Measurements from ENCODE around the gene GUK1.

Gene GUK1

DNA sequence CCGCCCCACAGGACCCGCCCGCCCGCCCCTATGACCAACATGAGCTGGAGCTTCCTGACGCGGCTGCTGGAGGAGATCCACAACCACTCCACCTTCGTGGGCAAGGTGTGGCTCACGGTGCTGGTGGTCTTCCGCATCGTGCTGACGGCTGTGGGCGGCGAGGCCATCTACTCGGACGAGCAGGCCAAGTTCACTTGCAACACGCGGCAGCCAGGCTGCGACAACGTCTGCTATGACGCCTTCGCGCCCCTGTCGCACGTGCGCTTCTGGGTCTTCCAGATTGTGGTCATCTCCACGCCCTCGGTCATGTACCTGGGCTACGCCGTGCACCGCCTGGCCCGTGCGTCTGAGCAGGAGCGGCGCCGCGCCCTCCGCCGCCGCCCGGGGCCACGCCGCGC lies 17.6 kb downstream of the GUK1 start:
- DNase-seq (ENCODE audit: low spot score): no peak
- in situ Hi-C loops (cut with MboI; ENCODE audit: low sequenced_read_pairs, unreplicated experiment): no loop called here
- TF ChIP-seq, protein P1, sequence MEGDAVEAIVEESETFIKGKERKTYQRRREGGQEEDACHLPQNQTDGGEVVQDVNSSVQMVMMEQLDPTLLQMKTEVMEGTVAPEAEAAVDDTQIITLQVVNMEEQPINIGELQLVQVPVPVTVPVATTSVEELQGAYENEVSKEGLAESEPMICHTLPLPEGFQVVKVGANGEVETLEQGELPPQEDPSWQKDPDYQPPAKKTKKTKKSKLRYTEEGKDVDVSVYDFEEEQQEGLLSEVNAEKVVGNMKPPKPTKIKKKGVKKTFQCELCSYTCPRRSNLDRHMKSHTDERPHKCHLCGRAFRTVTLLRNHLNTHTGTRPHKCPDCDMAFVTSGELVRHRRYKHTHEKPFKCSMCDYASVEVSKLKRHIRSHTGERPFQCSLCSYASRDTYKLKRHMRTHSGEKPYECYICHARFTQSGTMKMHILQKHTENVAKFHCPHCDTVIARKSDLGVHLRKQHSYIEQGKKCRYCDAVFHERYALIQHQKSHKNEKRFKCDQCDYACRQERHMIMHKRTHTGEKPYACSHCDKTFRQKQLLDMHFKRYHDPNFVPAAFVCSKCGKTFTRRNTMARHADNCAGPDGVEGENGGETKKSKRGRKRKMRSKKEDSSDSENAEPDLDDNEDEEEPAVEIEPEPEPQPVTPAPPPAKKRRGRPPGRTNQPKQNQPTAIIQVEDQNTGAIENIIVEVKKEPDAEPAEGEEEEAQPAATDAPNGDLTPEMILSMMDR (IDR thresholded peaks at IDR 0.05; ENCODE audit: borderline replicate concordance, control extremely low read depth, extremely low read depth, insufficient read depth, missing control alignments): no peak

DNA sequence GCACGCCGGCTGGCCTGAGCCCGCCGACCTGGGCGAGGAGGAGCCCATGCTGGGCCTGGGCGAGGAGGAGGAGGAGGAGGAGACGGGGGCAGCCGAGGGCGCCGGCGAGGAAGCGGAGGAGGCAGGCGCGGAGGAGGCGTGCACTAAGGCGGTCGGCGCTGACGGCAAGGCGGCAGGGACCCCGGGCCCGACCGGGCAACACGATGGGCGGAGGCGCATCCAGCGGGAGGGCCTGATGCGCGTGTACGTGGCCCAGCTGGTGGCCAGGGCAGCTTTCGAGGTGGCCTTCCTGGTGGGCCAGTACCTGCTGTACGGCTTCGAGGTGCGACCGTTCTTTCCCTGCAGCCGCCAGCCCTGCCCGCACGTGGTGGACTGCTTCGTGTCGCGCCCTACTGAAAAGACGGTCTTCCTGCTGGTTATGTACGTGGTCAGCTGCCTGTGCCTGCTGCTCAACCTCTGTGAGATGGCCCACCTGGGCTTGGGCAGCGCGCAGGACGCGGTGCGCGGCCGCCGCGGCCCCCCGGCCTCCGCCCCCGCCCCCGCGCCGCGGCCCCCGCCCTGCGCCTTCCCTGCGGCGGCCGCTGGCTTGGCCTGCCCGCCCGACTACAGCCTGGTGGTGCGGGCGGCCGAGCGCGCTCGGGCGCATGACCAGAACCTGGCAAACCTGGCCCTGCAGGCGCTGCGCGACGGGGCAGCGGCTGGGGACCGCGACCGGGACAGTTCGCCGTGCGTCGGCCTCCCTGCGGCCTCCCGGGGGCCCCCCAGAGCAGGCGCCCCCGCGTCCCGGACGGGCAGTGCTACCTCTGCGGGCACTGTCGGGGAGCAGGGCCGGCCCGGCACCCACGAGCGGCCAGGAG lies 18.3 kb downstream of the GUK1 start:
- DNase-seq (ENCODE audit: low spot score): no peak
- in situ Hi-C loops (cut with MboI; ENCODE audit: low sequenced_read_pairs, unreplicated experiment): no loop called here
- TF ChIP-seq, protein P1 (IDR thresholded peaks at IDR 0.05; ENCODE audit: borderline replicate concordance, control extremely low read depth, extremely low read depth, insufficient read depth, missing control alignments): no peak

DNA sequence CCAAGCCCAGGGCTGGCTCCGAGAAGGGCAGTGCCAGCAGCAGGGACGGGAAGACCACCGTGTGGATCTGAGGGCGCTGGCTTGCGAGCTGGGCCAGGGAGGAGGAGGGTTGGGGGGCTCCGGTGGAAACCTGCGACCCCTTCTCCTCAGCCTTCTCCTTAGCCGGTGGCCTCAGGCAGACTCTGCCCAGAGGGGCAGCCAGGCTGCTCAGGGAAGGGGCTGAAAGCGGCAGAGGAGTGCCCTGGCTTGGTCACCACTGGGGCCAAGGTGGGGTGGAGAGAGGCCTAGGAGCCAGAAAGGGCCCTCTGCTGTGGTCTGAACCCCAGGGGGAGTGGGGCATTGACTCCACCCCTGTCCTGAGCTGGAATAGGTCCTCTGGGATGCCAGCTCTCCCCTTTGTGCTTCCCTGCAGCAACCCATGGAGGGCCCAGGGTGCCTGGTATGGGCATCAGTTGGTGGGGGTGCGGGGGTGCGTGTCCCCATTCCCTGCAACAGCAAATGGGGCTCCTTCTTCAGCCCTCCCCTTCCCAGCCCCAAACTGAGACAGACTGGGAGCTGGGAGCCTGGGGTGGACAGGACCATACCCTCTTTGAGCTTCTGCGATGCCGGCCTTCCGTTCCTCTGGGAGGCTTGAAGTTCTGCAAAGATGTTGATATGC lies 19.1 kb downstream of the GUK1 start:
- DNase-seq (ENCODE audit: low spot score): no peak
- in situ Hi-C loops (cut with MboI; ENCODE audit: low sequenced_read_pairs, unreplicated experiment): no loop called here
- TF ChIP-seq, protein P1 (IDR thresholded peaks at IDR 0.05; ENCODE audit: borderline replicate concordance, control extremely low read depth, extremely low read depth, insufficient read depth, missing control alignments): no peak

DNA sequence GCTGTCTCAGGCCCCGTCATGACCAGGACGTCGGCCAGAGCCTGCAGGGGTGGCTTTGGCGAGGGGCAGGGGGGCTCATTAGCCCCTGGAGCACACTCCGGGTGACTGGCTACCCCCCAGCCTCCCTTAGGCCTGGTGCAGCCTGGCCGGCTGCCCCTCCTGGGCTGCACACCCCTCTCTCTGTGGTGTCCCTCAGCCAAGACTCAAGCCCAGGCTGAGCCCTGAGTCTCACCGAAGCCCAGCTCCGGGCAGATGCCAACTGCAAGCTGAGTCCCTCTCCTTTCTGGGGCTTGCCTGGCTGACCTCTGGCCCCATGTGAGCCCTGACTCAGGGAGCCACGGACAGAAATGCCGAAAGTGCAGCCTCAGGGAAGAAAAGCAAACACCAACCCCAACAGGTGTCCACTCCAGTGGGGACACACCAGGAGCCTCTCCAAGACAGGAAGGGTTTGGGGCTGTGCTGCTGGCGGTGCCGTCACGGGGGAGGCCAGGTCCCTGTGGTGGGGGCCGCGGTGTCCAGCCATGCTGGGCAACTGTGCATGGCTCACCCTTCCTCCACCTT lies 20.2 kb downstream of the GUK1 start:
- DNase-seq (ENCODE audit: low spot score): no peak
- TF ChIP-seq, protein P1 (IDR thresholded peaks at IDR 0.05; ENCODE audit: borderline replicate concordance, control extremely low read depth, extremely low read depth, insufficient read depth, missing control alignments): no peak
- in situ Hi-C loops (cut with MboI; ENCODE audit: low sequenced_read_pairs, unreplicated experiment): no loop called here

DNA sequence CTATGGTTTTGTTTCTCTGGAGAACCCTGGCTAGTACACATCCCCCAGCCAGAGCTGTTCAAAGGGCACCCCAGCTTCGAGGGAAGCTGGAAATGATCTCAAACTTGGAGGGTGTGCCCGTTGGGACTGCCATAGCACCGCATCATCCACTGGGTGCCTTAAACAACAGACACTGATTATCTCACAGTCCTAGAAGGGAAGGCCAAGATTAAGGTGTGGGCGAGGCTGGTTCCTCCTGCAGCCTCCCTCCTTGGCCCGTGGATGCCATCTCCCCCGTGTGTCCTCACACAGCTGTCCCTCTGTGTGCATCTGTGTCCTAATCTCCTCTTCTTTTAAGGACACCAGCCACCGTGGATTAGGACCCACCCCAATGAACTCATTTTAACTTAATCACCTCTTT lies 21.3 kb downstream of the GUK1 start:
- in situ Hi-C loops (cut with MboI; ENCODE audit: low sequenced_read_pairs, unreplicated experiment): no loop called here
- no peak for DNase-seq (ENCODE audit: low spot score)
- TF ChIP-seq, protein P1 (IDR thresholded peaks at IDR 0.05; ENCODE audit: borderline replicate concordance, control extremely low read depth, extremely low read depth, insufficient read depth, missing control alignments): no peak

DNA sequence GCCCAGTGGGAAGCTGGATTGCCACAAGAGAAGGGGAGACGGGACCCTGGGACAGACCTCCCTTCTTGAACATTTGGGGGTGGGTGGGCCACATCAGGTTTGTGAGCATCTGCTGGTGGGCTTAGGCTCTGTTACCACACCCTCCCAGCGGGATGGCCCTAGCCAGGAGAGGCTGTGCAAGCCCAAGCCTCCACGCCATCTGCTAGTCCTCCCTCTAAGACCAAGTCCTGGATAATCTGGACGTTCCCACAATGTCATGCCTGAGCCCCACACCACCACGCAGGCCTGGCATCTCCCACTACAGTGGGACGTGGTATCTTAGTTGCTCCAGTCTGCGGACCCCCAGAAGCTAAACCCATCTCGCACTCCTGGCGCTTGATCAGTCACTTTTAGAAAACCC lies 21.8 kb downstream of the GUK1 start:
- in situ Hi-C loops (cut with MboI; ENCODE audit: low sequenced_read_pairs, unreplicated experiment): no loop called here
- TF ChIP-seq, protein P1 (IDR thresholded peaks at IDR 0.05; ENCODE audit: borderline replicate concordance, control extremely low read depth, extremely low read depth, insufficient read depth, missing control alignments): no peak
- DNase-seq (ENCODE audit: low spot score): no peak
